OCI-LY7 (cell line): ENCODE results near the gene DLEC1.

Experiments
- CTCF ChIP-seq: fragments of 200-600 bp; sonication (generic); conservative IDR thresholded peaks from 2 replicates; pipeline ENCODE4 v1.5.1; 2014; ENCODE audit warnings: mild to moderate bottlenecking, antibody characterized with exemption, low read length, moderate library complexity, mixed read lengths
- EZH2phosphoT487 ChIP-seq: fragments of 200-600 bp; sonication (generic); IDR thresholded peaks from 2 replicates; pipeline ENCODE4 v1.6.1; 2018; ENCODE audit warnings: low read depth, borderline replicate concordance, mild to moderate bottlenecking, mixed run types, antibody characterized with exemption, low read length, moderate library complexity, mixed read lengths

- no peak for TF ChIP-seq CTCF
- no peak for TF ChIP-seq EZH2phosphoT487
These were observed 22.1 kb upstream of the DLEC1 start for GRCh38 chr3:38016847-38017444.
